Measurements from ENCODE around the gene NXNL2.

Gene NXNL2

GRCh38 chr9:88579050-88579715 is 44.2 kb downstream of the NXNL2 start:
- no peak for DNase-seq

GRCh38 chr9:88580961-88581360 is 46.0 kb downstream of the NXNL2 start:
- no peak for DNase-seq

- DNase-seq = no peak
These were observed 49.1 kb downstream of the NXNL2 start for GRCh38 chr9:88583901-88584596.

GRCh38 chr9:88585426-88585825 is 50.4 kb downstream of the NXNL2 start:
- DNase-seq = no peak

- DNase-seq = no peak
These were observed 51.5 kb downstream of the NXNL2 start for GRCh38 chr9:88586452-88586851.

GRCh38 chr9:88587182-88587581 is 52.2 kb downstream of the NXNL2 start:
- no peak for DNase-seq

- DNase-seq = no peak
These were observed 53.1 kb downstream of the NXNL2 start for GRCh38 chr9:88587885-88588649.

- DNase-seq = no peak
These were observed 54.7 kb downstream of the NXNL2 start for GRCh38 chr9:88589656-88590055.

- DNase-seq = no peak
These were observed 55.7 kb downstream of the NXNL2 start for GRCh38 chr9:88590558-88591146.

- DNase-seq = peak; percentile 50
These were observed 58.7 kb downstream of the NXNL2 start for GRCh38 chr9:88593537-88594185.

Measured in activated T-cell treated with anti-CD3 and anti-CD28 coated beads for 4 hours (primary cell).